BE2C (cell line): ENCODE data around the gene PPP3CA.

Experiments used
- DNase-seq: peaks from one replicate; pipeline ENCODE4 v3.0.0-alpha.2; 2020
- H3K27me3 ChIP-seq: fragments of 250-450 bp; sonication (Bioruptor Pico); 2 replicates; pipeline ENCODE4 v1.5.1; 2020; ENCODE audit warnings: mild to moderate bottlenecking
- H3K36me3 ChIP-seq: fragments of 250-450 bp; sonication (Bioruptor Pico); 2 replicates; pipeline ENCODE4 v1.5.1; 2020; ENCODE audit warnings: mild to moderate bottlenecking
- H3K4me1 ChIP-seq: fragments of 250-450 bp; sonication (Bioruptor Pico); 2 replicates; pipeline ENCODE4 v1.5.1; 2020
- H3K4me3 ChIP-seq: 2 replicates; pipeline ENCODE4 v1.5.1; 2011; ENCODE audit warnings: low read depth, low read length
- H3K9me3 ChIP-seq: fragments of 250-450 bp; sonication (Bioruptor Pico); 2 replicates; pipeline ENCODE4 v1.5.1; 2020
- TF ChIP-seq, protein P1 (sequence below): IDR thresholded peaks from 2 replicates; pipeline ENCODE4 v1.5.1; 2012; ENCODE audit warnings: mild to moderate bottlenecking, low read depth, low read length

PPP3CA gene

DNA sequence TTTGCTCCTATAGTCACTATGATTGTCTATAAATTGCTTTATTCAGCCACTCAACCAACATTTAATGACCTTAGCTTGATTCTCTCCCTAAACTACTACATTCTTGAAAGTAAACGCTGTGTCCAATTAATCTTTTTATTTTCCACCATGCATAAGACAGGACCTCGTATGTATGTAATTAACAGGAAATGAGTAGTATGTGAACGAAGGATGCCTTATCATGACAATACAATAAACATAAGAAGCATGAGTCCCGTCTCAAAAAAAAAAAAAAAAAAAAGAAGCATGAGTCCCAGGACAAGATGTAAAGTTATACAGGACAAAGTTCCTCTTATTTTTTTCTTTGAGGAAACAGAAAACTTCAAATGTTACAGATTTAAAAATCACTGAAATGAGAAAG is 92.5 kb downstream of the PPP3CA start:
- DNase-seq: no peak
- peaks cover 6% of the 10 kb centered on the region; the same call in 1 of the 2 replicates for H3K4me1 ChIP-seq
- no peaks in the 10 kb centered on the region for H3K27me3 ChIP-seq
- H3K36me3 ChIP-seq: no peaks in the 10 kb centered on the region
- no peak overlapping the region for H3K4me3 ChIP-seq
- no peaks in the 10 kb centered on the region for H3K9me3 ChIP-seq
- TF ChIP-seq, protein P1, sequence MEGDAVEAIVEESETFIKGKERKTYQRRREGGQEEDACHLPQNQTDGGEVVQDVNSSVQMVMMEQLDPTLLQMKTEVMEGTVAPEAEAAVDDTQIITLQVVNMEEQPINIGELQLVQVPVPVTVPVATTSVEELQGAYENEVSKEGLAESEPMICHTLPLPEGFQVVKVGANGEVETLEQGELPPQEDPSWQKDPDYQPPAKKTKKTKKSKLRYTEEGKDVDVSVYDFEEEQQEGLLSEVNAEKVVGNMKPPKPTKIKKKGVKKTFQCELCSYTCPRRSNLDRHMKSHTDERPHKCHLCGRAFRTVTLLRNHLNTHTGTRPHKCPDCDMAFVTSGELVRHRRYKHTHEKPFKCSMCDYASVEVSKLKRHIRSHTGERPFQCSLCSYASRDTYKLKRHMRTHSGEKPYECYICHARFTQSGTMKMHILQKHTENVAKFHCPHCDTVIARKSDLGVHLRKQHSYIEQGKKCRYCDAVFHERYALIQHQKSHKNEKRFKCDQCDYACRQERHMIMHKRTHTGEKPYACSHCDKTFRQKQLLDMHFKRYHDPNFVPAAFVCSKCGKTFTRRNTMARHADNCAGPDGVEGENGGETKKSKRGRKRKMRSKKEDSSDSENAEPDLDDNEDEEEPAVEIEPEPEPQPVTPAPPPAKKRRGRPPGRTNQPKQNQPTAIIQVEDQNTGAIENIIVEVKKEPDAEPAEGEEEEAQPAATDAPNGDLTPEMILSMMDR: no peak

DNA sequence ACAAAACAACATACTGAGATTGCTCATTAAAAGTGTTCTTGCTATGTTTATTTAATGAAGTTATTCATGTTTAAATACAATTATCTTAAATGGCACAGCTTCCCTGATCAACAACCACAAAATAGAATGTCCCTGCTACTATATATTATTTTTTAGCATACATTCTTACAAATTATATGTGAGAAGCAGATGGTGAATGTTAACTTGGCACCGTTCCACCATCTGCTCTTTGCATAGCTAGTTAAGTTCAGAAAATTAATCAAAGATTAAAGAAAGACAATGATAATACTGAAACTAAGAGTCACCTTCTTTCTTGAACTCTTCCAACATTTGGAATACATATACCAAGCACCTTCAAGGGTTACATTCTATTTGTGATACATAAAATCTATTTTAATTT is 94.2 kb downstream of the PPP3CA start:
- Histone ChIP-seq H3K4me3 (no peak overlapping the region), H3K4me1 (peaks cover 6% of the 10 kb centered on the region; the same call in 1 of the 2 replicates), H3K27me3 (no peaks in the 10 kb centered on the region), H3K36me3 (no peaks in the 10 kb centered on the region), H3K9me3 (no peaks in the 10 kb centered on the region)
- DNase-seq: peak; percentile 23
- TF ChIP-seq, protein P1: no peak

DNA sequence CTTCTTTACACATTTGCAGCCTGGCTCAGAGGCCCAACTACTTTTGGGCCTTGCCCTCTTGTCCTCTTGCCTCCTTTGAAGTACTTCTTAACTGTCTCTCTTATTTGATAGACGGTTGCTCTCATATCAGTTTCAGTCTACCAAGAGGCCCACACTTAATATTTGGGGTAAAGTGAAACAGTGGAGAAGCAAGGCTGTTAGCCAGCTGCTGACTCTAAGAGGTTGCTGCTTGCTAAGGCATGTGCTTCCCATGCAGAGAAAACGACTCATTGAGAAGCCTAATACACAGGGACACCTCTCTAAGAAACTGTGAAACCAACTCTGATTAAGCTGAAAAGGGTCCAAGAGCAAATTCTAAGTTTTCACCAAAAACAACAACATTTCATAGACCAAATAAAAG is 94.6 kb downstream of the PPP3CA start:
- no peaks in the 10 kb centered on the region for H3K9me3 ChIP-seq
- TF ChIP-seq, protein P1: no peak
- no peaks in the 10 kb centered on the region for H3K27me3 ChIP-seq
- H3K4me3 ChIP-seq: no peak overlapping the region
- peaks cover 6% of the 10 kb centered on the region; the same call in 1 of the 2 replicates for H3K4me1 ChIP-seq
- H3K36me3 ChIP-seq: no peaks in the 10 kb centered on the region
- no peak for DNase-seq

DNA sequence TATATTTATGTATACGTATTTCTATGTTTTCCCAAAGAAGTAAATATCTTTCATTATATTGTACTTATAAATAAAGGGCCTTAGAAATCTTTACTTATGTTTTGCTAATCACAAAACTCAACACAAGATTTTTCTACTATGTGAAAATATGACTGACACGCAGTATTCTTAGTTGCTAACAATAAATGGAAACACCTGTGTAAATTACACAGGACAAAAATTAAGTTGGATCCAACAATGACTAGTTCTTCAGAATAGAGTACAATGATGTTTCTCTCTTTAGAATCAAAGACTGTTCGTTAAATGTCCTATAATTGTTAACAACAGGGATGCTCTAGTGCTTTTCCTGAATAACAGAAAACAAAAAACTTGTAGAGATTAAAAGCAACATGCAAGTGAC is 96.1 kb downstream of the PPP3CA start:
- TF ChIP-seq, protein P1: no peak
- DNase-seq: no peak
- peaks cover 6% of the 10 kb centered on the region; the same call in 1 of the 2 replicates for H3K4me1 ChIP-seq
- H3K9me3 ChIP-seq: no peaks in the 10 kb centered on the region
- H3K36me3 ChIP-seq: no peaks in the 10 kb centered on the region
- no peak overlapping the region for H3K4me3 ChIP-seq
- H3K27me3 ChIP-seq: no peaks in the 10 kb centered on the region

DNA sequence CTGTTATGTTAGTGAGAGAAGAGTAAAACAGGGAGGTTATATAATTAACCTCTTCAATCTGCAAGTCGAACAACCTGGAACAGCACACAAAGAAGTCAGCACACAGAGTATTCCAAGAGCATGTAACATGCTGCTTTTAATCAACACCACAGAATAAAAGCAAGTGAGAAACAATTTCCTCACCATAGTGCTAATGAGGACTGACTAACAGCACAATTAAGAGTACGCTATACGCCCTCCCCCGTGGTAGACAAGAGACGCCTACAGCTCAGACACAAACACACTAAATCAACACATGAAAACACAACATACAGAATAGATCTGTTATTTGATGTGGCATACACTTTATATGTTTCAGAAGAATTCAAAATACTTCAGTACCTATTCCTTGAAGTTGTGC is 103.0 kb downstream of the PPP3CA start:
- no peak for DNase-seq
- TF ChIP-seq, protein P1: no peak
- Histone ChIP-seq H3K4me1 (no peaks in the 10 kb centered on the region), H3K4me3 (no peak overlapping the region), H3K9me3 (no peaks in the 10 kb centered on the region), H3K36me3 (no peaks in the 10 kb centered on the region), H3K27me3 (no peaks in the 10 kb centered on the region)

DNA sequence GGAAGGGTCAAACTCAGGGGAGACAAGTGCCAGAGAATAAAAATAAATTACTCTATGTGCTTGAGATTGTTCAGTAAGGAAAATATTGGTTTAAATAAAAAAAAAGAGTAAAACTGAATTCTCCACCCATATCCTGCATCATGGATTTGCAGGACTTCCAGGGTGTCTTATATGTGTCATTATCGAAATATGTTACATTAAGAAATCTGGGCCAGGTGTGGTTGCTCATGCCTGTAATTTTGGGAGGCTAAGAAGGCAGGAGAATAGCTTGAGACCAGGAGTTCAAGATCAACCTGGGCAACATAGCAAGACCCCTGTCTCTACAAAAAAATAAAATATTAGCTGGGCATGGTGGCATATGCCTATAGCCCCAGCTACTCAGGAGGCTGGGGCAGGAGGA is 104.9 kb downstream of the PPP3CA start:
- DNase-seq: no peak
- Histone ChIP-seq H3K27me3 (no peaks in the 10 kb centered on the region), H3K4me1 (peaks cover 9% of the 10 kb centered on the region; the same call in 1 of the 2 replicates), H3K9me3 (no peaks in the 10 kb centered on the region), H3K4me3 (no peak overlapping the region), H3K36me3 (no peaks in the 10 kb centered on the region)
- TF ChIP-seq, protein P1: no peak
